ENCODE measurements around the gene KARS1. TPM values are rescaled to one million over a fixed set of nuclear protein-coding genes. Genes with fewer than 3 reads are reported as not detected.

Gene KARS1
- total RNA-seq, 1 donor from 2014 or later, result 97.4 TPM

DNA sequence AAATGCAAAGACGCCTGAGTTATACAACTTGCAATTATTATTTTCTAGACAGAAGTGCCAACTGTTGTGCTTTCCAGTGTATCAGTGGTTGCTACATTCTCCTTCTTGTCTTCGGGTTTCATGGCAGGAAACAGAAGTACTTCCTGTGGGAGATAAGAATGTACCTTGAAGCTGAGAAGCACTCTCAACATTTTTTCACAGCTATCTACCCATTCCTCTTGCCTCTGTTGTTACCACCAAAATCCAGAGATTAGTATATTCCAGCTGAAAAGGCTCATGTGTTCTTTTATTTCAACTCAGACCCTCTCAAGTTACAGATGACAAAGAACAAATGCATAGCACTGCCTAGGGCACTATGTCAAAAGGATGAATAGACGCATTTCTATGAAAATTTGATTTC lies 19.6 kb downstream of the KARS1 start:
- DNase-seq, result no peak
- Mint-ChIP-seq H3K4me3 (ENCODE audit: unreplicated experiment) (no peak overlapping the region), H3K9me3 (ENCODE audit: unreplicated experiment) (peaks cover 3% of the 10 kb centered on the region), H3K4me1 (ENCODE audit: low read depth, unreplicated experiment) (no peaks in the 10 kb centered on the region), H3K36me3 (ENCODE audit: unreplicated experiment) (no peaks in the 10 kb centered on the region), H3K27me3 (ENCODE audit: unreplicated experiment) (peaks cover 2% of the 10 kb centered on the region), H3K27ac (ENCODE audit: unreplicated experiment) (no peak overlapping the region)
- TF ChIP-seq, protein P1, sequence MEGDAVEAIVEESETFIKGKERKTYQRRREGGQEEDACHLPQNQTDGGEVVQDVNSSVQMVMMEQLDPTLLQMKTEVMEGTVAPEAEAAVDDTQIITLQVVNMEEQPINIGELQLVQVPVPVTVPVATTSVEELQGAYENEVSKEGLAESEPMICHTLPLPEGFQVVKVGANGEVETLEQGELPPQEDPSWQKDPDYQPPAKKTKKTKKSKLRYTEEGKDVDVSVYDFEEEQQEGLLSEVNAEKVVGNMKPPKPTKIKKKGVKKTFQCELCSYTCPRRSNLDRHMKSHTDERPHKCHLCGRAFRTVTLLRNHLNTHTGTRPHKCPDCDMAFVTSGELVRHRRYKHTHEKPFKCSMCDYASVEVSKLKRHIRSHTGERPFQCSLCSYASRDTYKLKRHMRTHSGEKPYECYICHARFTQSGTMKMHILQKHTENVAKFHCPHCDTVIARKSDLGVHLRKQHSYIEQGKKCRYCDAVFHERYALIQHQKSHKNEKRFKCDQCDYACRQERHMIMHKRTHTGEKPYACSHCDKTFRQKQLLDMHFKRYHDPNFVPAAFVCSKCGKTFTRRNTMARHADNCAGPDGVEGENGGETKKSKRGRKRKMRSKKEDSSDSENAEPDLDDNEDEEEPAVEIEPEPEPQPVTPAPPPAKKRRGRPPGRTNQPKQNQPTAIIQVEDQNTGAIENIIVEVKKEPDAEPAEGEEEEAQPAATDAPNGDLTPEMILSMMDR (IDR thresholded peaks at IDR 0.05; ENCODE audit: partially characterized antibody, unreplicated experiment), result no peak

DNA sequence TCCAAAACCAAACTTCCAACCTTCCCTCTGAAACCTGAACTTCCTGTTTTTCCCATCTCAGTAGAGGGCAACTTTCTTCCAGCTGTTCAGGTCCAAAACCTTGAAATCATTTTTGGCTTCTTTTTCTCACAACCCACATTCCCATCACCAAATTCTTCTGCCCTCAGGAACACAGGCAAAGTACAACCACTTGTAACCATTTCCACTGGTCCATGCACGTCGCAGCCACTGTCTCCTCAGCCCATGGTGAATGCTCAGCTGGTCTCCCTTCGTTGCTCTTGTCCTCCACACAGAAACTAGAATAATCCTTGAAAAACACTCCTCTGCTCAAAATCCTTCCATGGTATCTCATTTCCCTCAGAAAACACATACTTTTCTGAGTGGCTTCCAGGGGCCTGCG lies 20.7 kb downstream of the KARS1 start:
- DNase-seq, result no peak
- Mint-ChIP-seq H3K9me3 (ENCODE audit: unreplicated experiment) (peaks cover 3% of the 10 kb centered on the region), H3K4me3 (ENCODE audit: unreplicated experiment) (no peak overlapping the region), H3K36me3 (ENCODE audit: unreplicated experiment) (no peaks in the 10 kb centered on the region), H3K4me1 (ENCODE audit: low read depth, unreplicated experiment) (no peaks in the 10 kb centered on the region), H3K27ac (ENCODE audit: unreplicated experiment) (no peak overlapping the region), H3K27me3 (ENCODE audit: unreplicated experiment) (peaks cover 2% of the 10 kb centered on the region)
- TF ChIP-seq, protein P1 (IDR thresholded peaks at IDR 0.05; ENCODE audit: partially characterized antibody, unreplicated experiment), result no peak

DNA sequence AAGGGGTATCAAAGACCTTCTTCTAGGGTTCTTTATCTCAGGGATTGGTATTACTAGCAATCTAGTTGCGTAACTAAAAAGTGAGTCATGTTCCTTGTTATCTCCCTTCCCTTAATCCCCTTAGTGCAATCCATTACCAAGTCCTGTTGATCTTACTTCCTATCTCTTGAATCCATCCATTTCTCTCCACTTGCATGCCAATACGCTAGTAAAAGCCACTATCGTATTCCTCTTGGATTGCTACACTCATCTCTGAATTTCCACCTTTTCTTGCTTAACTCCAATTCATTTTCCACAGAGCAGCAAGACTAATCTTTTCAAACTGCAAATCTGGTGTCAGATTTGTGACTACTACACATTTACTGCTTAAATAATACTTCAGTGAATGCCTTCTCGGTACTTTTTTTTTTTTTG lies 22.5 kb downstream of the KARS1 start:
- TF ChIP-seq, protein P1 (IDR thresholded peaks at IDR 0.05; ENCODE audit: partially characterized antibody, unreplicated experiment), result no peak
- peaks cover 3% of the 10 kb centered on the region for H3K9me3 Mint-ChIP-seq (ENCODE audit: unreplicated experiment)
- H3K36me3 Mint-ChIP-seq (ENCODE audit: unreplicated experiment), result no peaks in the 10 kb centered on the region

DNA sequence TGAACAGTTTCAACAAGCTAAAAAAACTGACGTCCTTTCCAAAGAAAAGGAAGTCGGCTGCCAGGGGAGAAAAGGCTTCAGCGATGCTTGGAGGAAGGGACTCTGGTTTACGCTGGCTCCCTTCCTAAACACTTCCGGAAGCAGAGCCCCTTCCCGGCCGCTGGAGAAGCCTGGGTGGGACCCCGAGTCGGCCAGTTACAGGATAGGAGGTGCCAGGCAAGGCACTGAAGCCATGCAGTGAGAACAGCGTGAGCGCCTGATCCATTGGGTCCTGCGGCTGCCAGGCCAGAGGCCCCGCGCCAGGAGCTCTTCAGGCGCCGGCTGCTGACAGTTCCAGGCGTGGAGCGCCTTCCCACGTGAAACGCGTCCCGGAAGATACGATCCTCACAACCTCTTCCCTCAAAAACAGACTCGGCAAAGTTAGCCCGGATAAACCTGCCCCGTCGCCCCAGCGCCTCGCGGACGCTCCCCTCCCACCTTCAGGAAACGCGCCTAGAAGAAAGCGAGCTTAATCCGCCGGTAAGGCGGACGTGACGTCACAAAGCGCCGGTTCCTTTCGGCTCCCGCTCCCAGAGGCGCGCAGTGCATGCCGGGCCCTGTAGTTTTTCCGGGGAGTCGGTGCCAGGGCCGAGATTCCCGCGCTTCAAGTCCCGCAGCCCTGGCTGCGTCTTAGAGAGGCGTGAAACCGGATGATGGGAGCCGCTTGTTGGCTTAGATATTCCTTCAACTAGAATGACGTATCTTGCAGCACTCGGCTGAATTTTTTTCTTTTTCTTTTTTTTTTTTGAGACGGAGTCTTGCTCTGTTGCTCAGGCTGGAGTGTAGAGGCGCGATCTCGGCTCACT lies 24.5 kb downstream of the KARS1 start, which contains the start of gene ADAT1:
Gene ADAT1, minus strand, starts transcription at position 521 of the 845 bp plus-strand sequence. CDS start 2,482 bp downstream, outside the sequence.
- H3K27me3 Mint-ChIP-seq (ENCODE audit: unreplicated experiment), result peaks cover 4% of the 10 kb centered on the region
- peaks cover 10% of the 10 kb centered on the region for H3K4me1 Mint-ChIP-seq (ENCODE audit: low read depth, unreplicated experiment)
- peak; percentile 98 for DNase-seq
- peaks cover 3% of the 10 kb centered on the region for H3K9me3 Mint-ChIP-seq (ENCODE audit: unreplicated experiment)
- peak within 1 kb of the TSS; percentile 97 for H3K27ac Mint-ChIP-seq (ENCODE audit: unreplicated experiment)
- no peaks in the 10 kb centered on the region for H3K36me3 Mint-ChIP-seq (ENCODE audit: unreplicated experiment)
- TF ChIP-seq, protein P1 (IDR thresholded peaks at IDR 0.05; ENCODE audit: partially characterized antibody, unreplicated experiment), result no peak
- peak within 1 kb of the TSS; percentile 95 for H3K4me3 Mint-ChIP-seq (ENCODE audit: unreplicated experiment)

More for the DNA sequence above, 22.5 kb downstream of the KARS1 start:
- peaks cover 2% of the 10 kb centered on the region for H3K27me3 Mint-ChIP-seq (ENCODE audit: unreplicated experiment)
- H3K4me1 Mint-ChIP-seq (ENCODE audit: low read depth, unreplicated experiment), result peaks cover 10% of the 10 kb centered on the region
- no peak overlapping the region for H3K27ac Mint-ChIP-seq (ENCODE audit: unreplicated experiment)
- H3K4me3 Mint-ChIP-seq (ENCODE audit: unreplicated experiment), result no peak overlapping the region
- DNase-seq, result no peak

DNA sequence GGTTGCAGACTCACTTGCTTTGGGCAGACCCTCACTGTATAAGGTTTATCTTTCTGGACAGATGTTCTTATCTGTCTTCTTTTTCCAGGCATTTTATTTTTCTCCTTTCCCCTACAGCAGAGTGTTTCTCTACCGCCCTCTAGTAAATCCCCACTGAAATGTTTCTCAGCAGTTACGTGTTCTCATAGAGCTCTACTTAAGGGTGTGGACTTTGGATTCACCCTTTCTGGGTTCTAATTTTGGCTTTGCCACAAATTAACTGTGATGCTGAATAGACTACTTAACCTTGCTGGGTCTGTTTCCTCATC lies 26.3 kb downstream of the KARS1 start:
- H3K27ac Mint-ChIP-seq (ENCODE audit: unreplicated experiment), result peak overlapping the region; percentile 59
- H3K9me3 Mint-ChIP-seq (ENCODE audit: unreplicated experiment), result peaks cover 3% of the 10 kb centered on the region
- H3K4me3 Mint-ChIP-seq (ENCODE audit: unreplicated experiment), result peak overlapping the region; percentile 72
- no peak for DNase-seq
- TF ChIP-seq, protein P1 (IDR thresholded peaks at IDR 0.05; ENCODE audit: partially characterized antibody, unreplicated experiment), result no peak
- peaks cover 10% of the 10 kb centered on the region for H3K4me1 Mint-ChIP-seq (ENCODE audit: low read depth, unreplicated experiment)
- H3K27me3 Mint-ChIP-seq (ENCODE audit: unreplicated experiment), result peaks cover 4% of the 10 kb centered on the region
- H3K36me3 Mint-ChIP-seq (ENCODE audit: unreplicated experiment), result no peaks in the 10 kb centered on the region

Data from glutamatergic neuron (in vitro differentiated cells).